OCI-LY7 (cell line): ENCODE measurements around the gene UNC80. TPM values are rescaled to one million over a fixed set of nuclear protein-coding genes. Genes with fewer than 3 reads are reported as not detected.

ENCODE experiments used
- BruUV-seq: library from RNA; stranded (reverse); fragments of 400-500 nt; replicated peaks from 2 replicates; lab custom pipeline; 2021; lab: Mats Ljungman, UMichigan
- CTCF ChIA-PET: fragments of 300-600 bp; sonication (Branson Sonifier 250); formaldehyde crosslinking; loops from one replicate; lab custom pipeline; 2022; ENCODE audit warnings: antibody characterized with exemption; ENCODE audit not compliant: unreplicated experiment; lab: Charles Lee
- POLR2A ChIA-PET: fragments of 300-600 bp; sonication (Branson Sonifier 250); formaldehyde crosslinking; loops from one replicate; lab custom pipeline; 2022; ENCODE audit warnings: antibody characterized with exemption; lab: Charles Lee
- DNase-seq: peaks from one replicate; pipeline ENCODE4 v3.0.0-alpha.2; 2015; ENCODE audit warnings: low spot score
- H2AFZ ChIP-seq: fragments of 200-600 bp; sonication (generic), shearing (Covaris generic); 2 replicates; pipeline ENCODE4 v1.6.1; 2014; ENCODE audit warnings: mild to moderate bottlenecking, antibody characterized with exemption, low read length, moderate library complexity
- H3K27ac ChIP-seq: fragments of 200-600 bp; sonication (generic); 2 replicates; pipeline ENCODE4 v1.5.1; 2014; ENCODE audit warnings: mixed run types, low read depth, mild to moderate bottlenecking, moderate library complexity, low read length, inconsistent platforms; ENCODE audit not compliant: poor library complexity, severe bottlenecking
- H3K36me3 ChIP-seq: fragments of 200-600 bp; sonication (generic); 2 replicates; pipeline ENCODE4 v1.6.1; 2014; ENCODE audit warnings: mild to moderate bottlenecking, antibody characterized with exemption, low read length, moderate library complexity, mixed read lengths; ENCODE audit not compliant: insufficient read depth
- H3K4me1 ChIP-seq: fragments of 200-600 bp; sonication (generic); 2 replicates; pipeline ENCODE4 v1.5.1; 2014; ENCODE audit warnings: mild to moderate bottlenecking, low read length; ENCODE audit not compliant: insufficient read depth, poor library complexity, severe bottlenecking
- H3K4me2 ChIP-seq: fragments of 200-600 bp; sonication (generic); 2 replicates; pipeline ENCODE4 v1.6.1; 2014; ENCODE audit warnings: mild to moderate bottlenecking, low read length
- H3K4me3 ChIP-seq: fragments of 200-600 bp; sonication (generic); 2 replicates; pipeline ENCODE4 v1.5.1; 2014; ENCODE audit warnings: mild to moderate bottlenecking, low read depth, low read length; ENCODE audit not compliant: poor library complexity, severe bottlenecking
- H3K79me2 ChIP-seq: fragments of 200-600 bp; sonication (generic); 2 replicates; pipeline ENCODE4 v1.6.1; 2016; ENCODE audit warnings: low read depth, mild to moderate bottlenecking, low read length, moderate library complexity, mixed read lengths; ENCODE audit not compliant: insufficient read depth
- H3K9me2 ChIP-seq: fragments of 200-600 bp; sonication (generic); 2 replicates; pipeline ENCODE4 v1.6.1; 2016; ENCODE audit warnings: mild to moderate bottlenecking, low read length, mixed read lengths; ENCODE audit not compliant: insufficient read depth
- H3K9me3 ChIP-seq: fragments of 200-600 bp; sonication (generic); 2 replicates; pipeline ENCODE4 v1.6.1; 2014; ENCODE audit warnings: mild to moderate bottlenecking, mixed run types, low read length, mixed read lengths
- H4K20me1 ChIP-seq: fragments of 200-600 bp; sonication (generic); 2 replicates; pipeline ENCODE4 v1.6.1; 2014; ENCODE audit warnings: mild to moderate bottlenecking, antibody characterized with exemption, low read length, moderate library complexity, mixed read lengths; ENCODE audit not compliant: insufficient read depth
- EZH2phosphoT487 ChIP-seq: fragments of 200-600 bp; sonication (generic); IDR thresholded peaks from 2 replicates; pipeline ENCODE4 v1.6.1; 2018; ENCODE audit warnings: low read depth, borderline replicate concordance, mild to moderate bottlenecking, mixed run types, antibody characterized with exemption, low read length, moderate library complexity, mixed read lengths
- intact Hi-C: fragments of 100-400 bp; cut with micrococcal nuclease; formaldehyde crosslinking; loops from one replicate; pipeline ENCODE4 v1.10.0; 2022; ENCODE audit not compliant: unreplicated experiment
- total RNA-seq, 2 experiments: library from RNA; depleted of rRNA in 1 of 2; stranded (reverse); fragments of >200 nt in 1 of 2; shearing (Covaris generic) in 1 of 2; gene quantifications; 2 replicates each; pipeline ENCODE4 v1.2.3, GENCODE V29; 2014 to 2022
- TF ChIP-seq, protein P1 (sequence below): fragments of 200-600 bp; sonication (generic); conservative IDR thresholded peaks from 2 replicates; pipeline ENCODE4 v1.5.1; 2014; ENCODE audit warnings: mild to moderate bottlenecking, antibody characterized with exemption, low read length, moderate library complexity, mixed read lengths

UNC80 gene
- total RNA-seq, 2 experiments from 2014 or later = not detected

DNA sequence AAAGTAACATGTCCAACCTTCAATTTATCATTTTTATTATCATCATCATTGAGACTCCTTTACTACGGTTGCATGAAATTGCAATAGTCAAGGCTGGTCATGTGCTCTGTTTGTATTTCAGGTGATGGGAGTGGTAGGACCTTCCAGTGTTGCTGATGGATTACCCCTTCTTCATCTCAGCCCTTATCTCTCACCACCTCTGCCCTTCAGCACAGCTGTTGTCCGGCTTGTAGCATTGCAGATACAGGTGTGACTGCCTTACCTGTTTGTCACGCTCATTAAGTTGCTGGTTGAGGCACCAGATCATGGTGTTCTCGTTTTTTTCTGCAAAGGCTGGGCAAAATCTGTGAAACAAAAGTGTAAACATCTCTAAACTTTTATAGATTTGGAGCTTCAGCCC is 199.1 kb downstream of the UNC80 start:
- BruUV-seq = no TSS peak
- H3K79me2 ChIP-seq = no peaks in the 10 kb centered on the region
- intact Hi-C loops = no loop called here
- no peaks in the 10 kb centered on the region for H3K36me3 ChIP-seq
- CTCF ChIA-PET = no interaction called here
- no peaks in the 10 kb centered on the region for H3K9me3 ChIP-seq
- H3K9me2 ChIP-seq = no peaks in the 10 kb centered on the region
- H2AFZ ChIP-seq = no peak overlapping the region
- H3K4me2 ChIP-seq = no peak overlapping the region
- no peak for DNase-seq
- H3K27ac ChIP-seq = no peak overlapping the region
- POLR2A ChIA-PET = interaction anchor here (0.7 kb wide), 1 partner anchor 814 kb away, joined by 4 read pairs; no protein-coding TSS in a partner anchor
- H3K4me3 ChIP-seq = no peak overlapping the region
- TF ChIP-seq, protein P1, sequence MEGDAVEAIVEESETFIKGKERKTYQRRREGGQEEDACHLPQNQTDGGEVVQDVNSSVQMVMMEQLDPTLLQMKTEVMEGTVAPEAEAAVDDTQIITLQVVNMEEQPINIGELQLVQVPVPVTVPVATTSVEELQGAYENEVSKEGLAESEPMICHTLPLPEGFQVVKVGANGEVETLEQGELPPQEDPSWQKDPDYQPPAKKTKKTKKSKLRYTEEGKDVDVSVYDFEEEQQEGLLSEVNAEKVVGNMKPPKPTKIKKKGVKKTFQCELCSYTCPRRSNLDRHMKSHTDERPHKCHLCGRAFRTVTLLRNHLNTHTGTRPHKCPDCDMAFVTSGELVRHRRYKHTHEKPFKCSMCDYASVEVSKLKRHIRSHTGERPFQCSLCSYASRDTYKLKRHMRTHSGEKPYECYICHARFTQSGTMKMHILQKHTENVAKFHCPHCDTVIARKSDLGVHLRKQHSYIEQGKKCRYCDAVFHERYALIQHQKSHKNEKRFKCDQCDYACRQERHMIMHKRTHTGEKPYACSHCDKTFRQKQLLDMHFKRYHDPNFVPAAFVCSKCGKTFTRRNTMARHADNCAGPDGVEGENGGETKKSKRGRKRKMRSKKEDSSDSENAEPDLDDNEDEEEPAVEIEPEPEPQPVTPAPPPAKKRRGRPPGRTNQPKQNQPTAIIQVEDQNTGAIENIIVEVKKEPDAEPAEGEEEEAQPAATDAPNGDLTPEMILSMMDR = no peak
- no peak for TF ChIP-seq EZH2phosphoT487
- H3K4me1 ChIP-seq = no peaks in the 10 kb centered on the region
- H4K20me1 ChIP-seq = no peaks in the 10 kb centered on the region

DNA sequence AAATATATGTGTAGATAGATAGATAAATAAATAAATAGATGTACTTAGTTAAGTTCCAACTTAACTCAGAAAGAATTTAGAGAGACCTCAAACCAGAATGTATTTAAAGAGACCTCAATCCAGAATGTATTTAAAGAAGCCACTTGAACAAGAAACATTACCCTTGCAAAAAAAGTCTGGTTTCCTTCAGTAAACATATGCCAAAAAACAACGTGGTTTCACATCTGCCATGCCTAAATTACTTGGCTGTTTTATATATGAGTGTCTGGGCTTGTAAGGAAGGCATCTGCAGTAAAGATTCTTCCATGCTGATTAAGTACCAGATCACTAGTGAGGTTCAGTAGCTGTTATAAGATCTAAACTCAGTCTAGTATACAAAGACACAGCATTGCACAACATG is 201.7 kb downstream of the UNC80 start:
- no peak overlapping the region for H2AFZ ChIP-seq
- DNase-seq = no peak
- BruUV-seq = no TSS peak
- H3K36me3 ChIP-seq = no peaks in the 10 kb centered on the region
- no peaks in the 10 kb centered on the region for H3K9me3 ChIP-seq
- no peaks in the 10 kb centered on the region for H3K4me1 ChIP-seq
- POLR2A ChIA-PET = interaction anchor here (0.8 kb wide), 1 partner anchor 96 kb away, joined by 4 read pairs; no protein-coding TSS in a partner anchor
- H4K20me1 ChIP-seq = no peaks in the 10 kb centered on the region
- H3K9me2 ChIP-seq = no peaks in the 10 kb centered on the region
- no peak overlapping the region for H3K27ac ChIP-seq
- no peak overlapping the region for H3K4me2 ChIP-seq
- TF ChIP-seq EZH2phosphoT487 = no peak
- TF ChIP-seq, protein P1 = no peak
- H3K79me2 ChIP-seq = no peaks in the 10 kb centered on the region
- no peak overlapping the region for H3K4me3 ChIP-seq
- intact Hi-C loops = no loop called here
- CTCF ChIA-PET = interaction anchor here (1.0 kb wide), 1 partner anchor 268 kb away, joined by 3 read pairs; no protein-coding TSS in a partner anchor

DNA sequence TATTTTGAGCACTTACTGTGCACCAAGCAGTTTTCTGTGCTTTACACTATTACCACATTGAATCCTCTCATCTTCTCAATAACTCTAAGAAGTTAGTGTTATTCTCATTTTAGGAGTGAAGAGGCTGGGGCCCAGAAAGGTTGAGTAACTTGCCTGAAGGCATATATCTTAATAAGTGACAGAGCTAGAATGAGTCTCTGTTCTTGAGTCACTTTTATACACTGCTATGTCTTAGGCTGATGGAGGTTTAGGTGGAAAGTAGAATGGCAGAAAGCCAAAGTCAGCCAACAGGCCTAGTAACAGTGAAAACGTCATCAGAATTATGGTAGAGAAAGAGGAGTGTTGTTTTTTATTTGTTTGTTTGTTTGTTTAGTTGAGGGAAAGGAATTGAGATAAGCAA is 202.9 kb downstream of the UNC80 start:
- H3K4me1 ChIP-seq = no peaks in the 10 kb centered on the region

More for the DNA sequence above, 202.9 kb downstream of the UNC80 start:
- no peaks in the 10 kb centered on the region for H4K20me1 ChIP-seq
- no TSS peak for BruUV-seq
- H3K9me2 ChIP-seq = no peaks in the 10 kb centered on the region
- TF ChIP-seq, protein P1 = no peak
- no peak for TF ChIP-seq EZH2phosphoT487
- no peak overlapping the region for H3K4me2 ChIP-seq
- no peak overlapping the region for H3K27ac ChIP-seq
- no peak for DNase-seq
- H2AFZ ChIP-seq = no peak overlapping the region
- CTCF ChIA-PET = no interaction called here
- intact Hi-C loops = no loop called here
- no peak overlapping the region for H3K4me3 ChIP-seq
- no peaks in the 10 kb centered on the region for H3K36me3 ChIP-seq
- H3K79me2 ChIP-seq = no peaks in the 10 kb centered on the region
- POLR2A ChIA-PET = no interaction called here
- no peaks in the 10 kb centered on the region for H3K9me3 ChIP-seq
